Measurements from ENCODE around the gene IGLL5.

DNA sequence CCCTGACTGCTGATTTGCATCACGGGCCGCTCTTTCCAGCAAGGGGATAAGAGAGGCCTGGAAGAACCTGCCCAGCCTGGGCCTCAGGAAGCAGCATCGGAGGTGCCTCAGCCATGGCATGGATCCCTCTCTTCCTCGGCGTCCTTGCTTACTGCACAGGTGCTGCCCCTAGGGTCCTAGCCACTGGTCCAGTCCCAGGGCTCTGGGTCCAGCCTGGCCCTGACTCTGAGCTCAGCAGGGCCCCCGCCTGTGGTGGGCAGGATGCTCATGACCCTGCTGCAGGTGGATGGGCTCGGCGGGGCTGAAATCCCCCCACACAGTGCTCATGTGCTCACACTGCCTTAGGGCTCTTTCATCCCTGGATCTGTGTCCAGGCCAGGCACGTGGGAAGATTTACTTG, 7.0 kb upstream of the IGLL5 start:
- TF ChIP-seq, protein P1, sequence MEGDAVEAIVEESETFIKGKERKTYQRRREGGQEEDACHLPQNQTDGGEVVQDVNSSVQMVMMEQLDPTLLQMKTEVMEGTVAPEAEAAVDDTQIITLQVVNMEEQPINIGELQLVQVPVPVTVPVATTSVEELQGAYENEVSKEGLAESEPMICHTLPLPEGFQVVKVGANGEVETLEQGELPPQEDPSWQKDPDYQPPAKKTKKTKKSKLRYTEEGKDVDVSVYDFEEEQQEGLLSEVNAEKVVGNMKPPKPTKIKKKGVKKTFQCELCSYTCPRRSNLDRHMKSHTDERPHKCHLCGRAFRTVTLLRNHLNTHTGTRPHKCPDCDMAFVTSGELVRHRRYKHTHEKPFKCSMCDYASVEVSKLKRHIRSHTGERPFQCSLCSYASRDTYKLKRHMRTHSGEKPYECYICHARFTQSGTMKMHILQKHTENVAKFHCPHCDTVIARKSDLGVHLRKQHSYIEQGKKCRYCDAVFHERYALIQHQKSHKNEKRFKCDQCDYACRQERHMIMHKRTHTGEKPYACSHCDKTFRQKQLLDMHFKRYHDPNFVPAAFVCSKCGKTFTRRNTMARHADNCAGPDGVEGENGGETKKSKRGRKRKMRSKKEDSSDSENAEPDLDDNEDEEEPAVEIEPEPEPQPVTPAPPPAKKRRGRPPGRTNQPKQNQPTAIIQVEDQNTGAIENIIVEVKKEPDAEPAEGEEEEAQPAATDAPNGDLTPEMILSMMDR (IDR thresholded peaks at IDR 0.05): no peak
- no peak for TF ChIP-seq POLR2A (IDR thresholded peaks at IDR 0.05)

Data from heart left ventricle (tissue), 13 donors.